HepG2 (cell line): ENCODE measurements around the gene NOL12. TPM values are rescaled to one million over a fixed set of nuclear protein-coding genes. Genes with fewer than 3 reads are reported as not detected.

Source experiments
- ETS1 ChIP-seq: sonication (generic); formaldehyde crosslinking; IDR thresholded peaks from 2 replicates; pipeline ENCODE4 v1.4.0; 2020; ENCODE audit warnings: missing genetic modification reagents
- GABPA ChIP-seq, 2 experiments: IDR thresholded peaks; 2 replicates each; pipeline ENCODE4 v1.6.1; 2011 to 2016; ENCODE audit warnings: low read depth in 2 of 2, low read length in 1 of 2, missing biosample characterization in 1 of 2, missing genetic modification characterization in 1 of 2
- GMEB1 ChIP-seq: sonication (generic); formaldehyde crosslinking; IDR thresholded peaks from 2 replicates; pipeline ENCODE4 v1.5.1; 2020; ENCODE audit warnings: missing genetic modification reagents, mild to moderate bottlenecking, borderline replicate concordance
- IRX3 ChIP-seq: sonication (generic); formaldehyde crosslinking; IDR thresholded peaks from 2 replicates; pipeline ENCODE4 v1.8.1; 2023; ENCODE audit warnings: mild to moderate bottlenecking, low read depth, missing genetic modification reagents, borderline replicate concordance
- MXD4 ChIP-seq: IDR thresholded peaks from 2 replicates; pipeline ENCODE4 v1.6.1; 2016; ENCODE audit warnings: mild to moderate bottlenecking, missing biosample characterization, missing genetic modification reagents
- SAFB2 ChIP-seq: sonication (generic); formaldehyde crosslinking; IDR thresholded peaks from 2 replicates; pipeline ENCODE4 v1.5.1; 2020; ENCODE audit warnings: missing genetic modification reagents, low read depth, mild to moderate bottlenecking, borderline replicate concordance
- TOPORS ChIP-seq: sonication (generic); formaldehyde crosslinking; IDR thresholded peaks from 2 replicates; pipeline ENCODE4 v1.8.0; 2023; ENCODE audit warnings: mild to moderate bottlenecking, missing genetic modification reagents
- ZBTB38 ChIP-seq: sonication (generic); formaldehyde crosslinking; IDR thresholded peaks from 2 replicates; pipeline ENCODE4 v1.5.1; 2020; ENCODE audit warnings: mild to moderate bottlenecking, missing genetic modification reagents
- ZNF224 ChIP-seq: sonication (generic); formaldehyde crosslinking; IDR thresholded peaks from 2 replicates; pipeline ENCODE4 v1.5.0; 2020; ENCODE audit warnings: mild to moderate bottlenecking, missing genetic modification reagents
- ZNF263 ChIP-seq: sonication (generic); formaldehyde crosslinking; IDR thresholded peaks from 2 replicates; pipeline ENCODE4 v1.4.0; 2020; ENCODE audit warnings: missing genetic modification reagents
- ZNF44 ChIP-seq: sonication (generic); formaldehyde crosslinking; IDR thresholded peaks from 2 replicates; pipeline ENCODE4 v1.5.1; 2020; ENCODE audit warnings: mild to moderate bottlenecking, missing genetic modification reagents
- ZNF577 ChIP-seq: sonication (generic); formaldehyde crosslinking; IDR thresholded peaks from 2 replicates; pipeline ENCODE4 v1.4.0; 2020; ENCODE audit warnings: mild to moderate bottlenecking, low read depth, missing genetic modification reagents, borderline replicate concordance
- ZNF749 ChIP-seq: sonication (generic); formaldehyde crosslinking; IDR thresholded peaks from 2 replicates; pipeline ENCODE4 v1.8.0; 2022; ENCODE audit warnings: mild to moderate bottlenecking, missing genetic modification reagents, moderate library complexity, borderline replicate concordance
- ZSCAN20 ChIP-seq: sonication (generic); formaldehyde crosslinking; IDR thresholded peaks from 2 replicates; pipeline ENCODE4 v1.4.0; 2020; ENCODE audit warnings: missing genetic modification reagents, mild to moderate bottlenecking, borderline replicate concordance
- polyA plus RNA-seq, 8 experiments: library from polyadenylated mRNA; depleted of rRNA in 3 of 8; stranded (reverse) in 7 of 8; unstranded in 1 of 8; fragments of >200 nt; fragmentation: Illumina TruSeq in 4 of 8; extraction: Trizol in 4 of 8; gene quantifications; 2 replicates each; pipeline versions ENCODE4 v1.2.1 to v1.2.3, GENCODE V29; 2011 to 2016; ENCODE audit warnings: low read depth in 4 of 8, missing spikeins in 1 of 8, mixed read lengths in 1 of 8; ENCODE audit not compliant: insufficient read depth in 1 of 8
- total RNA-seq, 5 experiments: library from RNA; depleted of rRNA; stranded (reverse); fragments of >200 nt; fragmentation: Illumina TruSeq; extraction: Trizol; gene quantifications; 2 replicates each; pipeline ENCODE4 v1.2.3, GENCODE V29; 2016; ENCODE audit warnings: low read depth in 1 of 5
- TF ChIP-seq, protein P1 (sequence below): sonication (generic); formaldehyde crosslinking; IDR thresholded peaks from 2 replicates; pipeline ENCODE4 v1.4.0; 2020; ENCODE audit warnings: mild to moderate bottlenecking, missing genetic modification reagents
- TF ChIP-seq, protein P2 (sequence below): sonication (generic); formaldehyde crosslinking; IDR thresholded peaks from 2 replicates; pipeline ENCODE4 v1.4.0; 2020; ENCODE audit warnings: missing genetic modification reagents, mild to moderate bottlenecking, borderline replicate concordance

The NOL12 gene
- total and polyA plus RNA-seq, 2 of the 13 experiments (the other 11 are each of a cell fraction or from before 2014, with no cell fraction given) = 14.3 to 31.4 TPM

DNA sequence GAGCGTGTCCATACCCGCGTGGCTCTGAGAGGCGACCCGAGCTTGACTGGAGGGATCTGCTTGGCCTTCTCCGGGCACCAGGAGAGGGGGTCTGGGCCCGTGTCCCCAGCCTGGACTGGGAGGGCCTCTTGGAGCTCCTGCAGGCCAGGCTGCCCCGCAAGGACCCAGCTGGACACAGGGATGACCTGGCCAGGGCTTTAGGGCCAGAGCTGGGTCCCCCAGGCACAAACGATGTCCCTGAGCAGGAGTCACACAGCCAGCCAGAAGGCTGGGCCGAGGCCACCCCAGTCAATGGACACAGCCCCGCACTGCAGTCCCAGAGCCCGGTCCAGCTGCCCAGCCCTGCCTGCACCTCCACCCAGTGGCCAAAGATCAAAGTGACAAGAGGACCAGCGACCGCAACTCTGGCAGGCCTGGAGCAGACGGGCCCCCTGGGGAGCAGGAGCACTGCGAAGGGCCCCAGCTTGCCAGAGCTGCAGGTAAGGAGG is 48.9 kb downstream of the NOL12 start (continued):
- peak; percentile 67 for TF ChIP-seq ZNF263 (CRISPR knock-in tag)
- no peak for TF ChIP-seq ZNF749 (CRISPR knock-in tag)
- 0 out of 2 replicates have a peak, but pooled peaks have one; percentile 18 for TF ChIP-seq GMEB1 (CRISPR knock-in tag)
- TF ChIP-seq ZBTB38 (CRISPR knock-in tag) = no peak
- TF ChIP-seq GABPA (IDR thresholded peaks at IDR 0.05; ENCODE audit: low read depth, low read length) = no peak
- TF ChIP-seq GABPA (CRISPR knock-in tag; IDR thresholded peaks at IDR 0.05; ENCODE audit: low read depth) = no peak
- no peak for TF ChIP-seq ZNF577
- TF ChIP-seq TOPORS = no peak
- TF ChIP-seq, protein P1, sequence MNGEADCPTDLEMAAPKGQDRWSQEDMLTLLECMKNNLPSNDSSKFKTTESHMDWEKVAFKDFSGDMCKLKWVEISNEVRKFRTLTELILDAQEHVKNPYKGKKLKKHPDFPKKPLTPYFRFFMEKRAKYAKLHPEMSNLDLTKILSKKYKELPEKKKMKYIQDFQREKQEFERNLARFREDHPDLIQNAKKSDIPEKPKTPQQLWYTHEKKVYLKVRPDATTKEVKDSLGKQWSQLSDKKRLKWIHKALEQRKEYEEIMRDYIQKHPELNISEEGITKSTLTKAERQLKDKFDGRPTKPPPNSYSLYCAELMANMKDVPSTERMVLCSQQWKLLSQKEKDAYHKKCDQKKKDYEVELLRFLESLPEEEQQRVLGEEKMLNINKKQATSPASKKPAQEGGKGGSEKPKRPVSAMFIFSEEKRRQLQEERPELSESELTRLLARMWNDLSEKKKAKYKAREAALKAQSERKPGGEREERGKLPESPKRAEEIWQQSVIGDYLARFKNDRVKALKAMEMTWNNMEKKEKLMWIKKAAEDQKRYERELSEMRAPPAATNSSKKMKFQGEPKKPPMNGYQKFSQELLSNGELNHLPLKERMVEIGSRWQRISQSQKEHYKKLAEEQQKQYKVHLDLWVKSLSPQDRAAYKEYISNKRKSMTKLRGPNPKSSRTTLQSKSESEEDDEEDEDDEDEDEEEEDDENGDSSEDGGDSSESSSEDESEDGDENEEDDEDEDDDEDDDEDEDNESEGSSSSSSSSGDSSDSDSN (CRISPR knock-in tag) = peak; percentile 81
- TF ChIP-seq ZNF44 (CRISPR knock-in tag) = no peak
- TF ChIP-seq, protein P2, sequence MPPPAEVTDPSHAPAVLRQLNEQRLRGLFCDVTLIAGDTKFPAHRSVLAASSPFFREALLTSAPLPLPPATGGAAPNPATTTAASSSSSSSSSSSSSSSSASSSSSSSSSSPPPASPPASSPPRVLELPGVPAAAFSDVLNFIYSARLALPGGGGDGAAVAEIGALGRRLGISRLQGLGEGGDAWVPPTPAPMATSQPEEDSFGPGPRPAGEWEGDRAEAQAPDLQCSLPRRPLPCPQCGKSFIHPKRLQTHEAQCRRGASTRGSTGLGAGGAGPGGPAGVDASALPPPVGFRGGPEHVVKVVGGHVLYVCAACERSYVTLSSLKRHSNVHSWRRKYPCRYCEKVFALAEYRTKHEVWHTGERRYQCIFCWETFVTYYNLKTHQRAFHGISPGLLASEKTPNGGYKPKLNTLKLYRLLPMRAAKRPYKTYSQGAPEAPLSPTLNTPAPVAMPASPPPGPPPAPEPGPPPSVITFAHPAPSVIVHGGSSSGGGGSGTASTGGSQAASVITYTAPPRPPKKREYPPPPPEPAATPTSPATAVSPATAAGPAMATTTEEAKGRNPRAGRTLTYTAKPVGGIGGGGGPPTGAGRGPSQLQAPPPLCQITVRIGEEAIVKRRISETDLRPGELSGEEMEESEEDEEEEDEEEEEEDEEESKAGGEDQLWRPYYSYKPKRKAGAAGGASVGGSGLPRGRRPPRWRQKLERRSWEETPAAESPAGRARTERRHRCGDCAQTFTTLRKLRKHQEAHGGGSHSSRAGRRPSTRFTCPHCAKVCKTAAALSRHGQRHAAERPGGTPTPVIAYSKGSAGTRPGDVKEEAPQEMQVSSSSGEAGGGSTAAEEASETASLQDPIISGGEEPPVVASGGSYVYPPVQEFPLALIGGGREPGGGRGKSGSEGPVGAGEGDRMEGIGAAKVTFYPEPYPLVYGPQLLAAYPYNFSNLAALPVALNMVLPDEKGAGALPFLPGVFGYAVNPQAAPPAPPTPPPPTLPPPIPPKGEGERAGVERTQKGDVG (CRISPR knock-in tag) = no peak
- no peak for TF ChIP-seq MXD4 (CRISPR knock-in tag)
- no peak for TF ChIP-seq ZSCAN20 (CRISPR knock-in tag)
- no peak for TF ChIP-seq SAFB2 (CRISPR knock-in tag)
- TF ChIP-seq IRX3 (CRISPR knock-in tag) = no peak
- no peak for TF ChIP-seq ZNF224 (CRISPR knock-in tag)
- no peak for TF ChIP-seq ETS1 (CRISPR knock-in tag)
